T-helper 1 cell treated with Interleukin-12 subunit alpha and Interleukin-12 subunit beta and Interleukin-4 antibody, amounts not matched to agents 30 ng/mL and 1 ng/mL, for 36 hours (primary cell): ENCODE data around the gene EVX2. TPM values are rescaled to one million over a fixed set of nuclear protein-coding genes. Genes with fewer than 3 reads are reported as not detected.

Source experiments
- intact Hi-C: fragments of 100-400 bp; cut with micrococcal nuclease; formaldehyde crosslinking; loops from one replicate; pipeline ENCODE4 v1.15.1; 2024
- total RNA-seq: library from RNA; stranded (reverse); gene quantifications from 2 replicates; pipeline ENCODE4 v1.2.3, GENCODE V29; 2022

The EVX2 gene
- total RNA-seq, 1 donor from 2014 or later, result not detected

GRCh38 chr2:176109946-176110345 is 26.2 kb upstream of the EVX2 start:
- intact Hi-C loops, result loop anchor here (1.0 to 2.0 kb wide), 4 partner anchors 9 to 51 kb away; no protein-coding TSS in a partner anchor

GRCh38 chr2:176109192-176109901 is 25.6 kb upstream of the EVX2 start:
- intact Hi-C loops, result loop anchor here (1.0 kb wide), 2 partner anchors 10 to 52 kb away; no protein-coding TSS in a partner anchor

DNA sequence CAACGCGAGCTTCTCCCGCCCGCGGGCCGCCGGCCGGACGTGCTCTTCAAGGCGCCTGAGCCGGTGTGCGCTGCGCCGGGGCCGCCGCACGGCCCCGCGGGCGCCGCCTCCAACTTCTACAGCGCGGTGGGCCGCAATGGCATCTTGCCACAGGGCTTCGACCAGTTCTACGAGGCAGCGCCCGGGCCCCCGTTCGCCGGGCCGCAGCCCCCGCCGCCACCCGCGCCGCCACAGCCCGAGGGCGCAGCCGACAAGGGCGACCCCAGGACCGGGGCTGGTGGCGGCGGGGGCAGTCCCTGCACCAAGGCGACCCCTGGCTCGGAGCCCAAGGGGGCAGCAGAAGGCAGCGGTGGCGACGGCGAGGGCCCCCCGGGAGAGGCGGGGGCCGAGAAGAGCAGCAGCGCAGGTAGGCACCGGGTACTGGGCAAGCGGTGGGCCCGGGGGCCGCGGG is 24.0 kb upstream of the EVX2 start:
- intact Hi-C loops, result no loop called here

GRCh38 chr2:176106581-176107539 is 23.1 kb upstream of the EVX2 start, which contains the start of gene HOXD11:
TSS of gene HOXD11 (plus strand) at chr2:176107280. CDS start at chr2:176107356, 76 bp downstream.
- intact Hi-C loops, result no loop called here

- intact Hi-C loops, result no loop called here
Measured at GRCh38 chr2:176105730-176106580, 22.2 kb upstream of the EVX2 start.

DNA sequence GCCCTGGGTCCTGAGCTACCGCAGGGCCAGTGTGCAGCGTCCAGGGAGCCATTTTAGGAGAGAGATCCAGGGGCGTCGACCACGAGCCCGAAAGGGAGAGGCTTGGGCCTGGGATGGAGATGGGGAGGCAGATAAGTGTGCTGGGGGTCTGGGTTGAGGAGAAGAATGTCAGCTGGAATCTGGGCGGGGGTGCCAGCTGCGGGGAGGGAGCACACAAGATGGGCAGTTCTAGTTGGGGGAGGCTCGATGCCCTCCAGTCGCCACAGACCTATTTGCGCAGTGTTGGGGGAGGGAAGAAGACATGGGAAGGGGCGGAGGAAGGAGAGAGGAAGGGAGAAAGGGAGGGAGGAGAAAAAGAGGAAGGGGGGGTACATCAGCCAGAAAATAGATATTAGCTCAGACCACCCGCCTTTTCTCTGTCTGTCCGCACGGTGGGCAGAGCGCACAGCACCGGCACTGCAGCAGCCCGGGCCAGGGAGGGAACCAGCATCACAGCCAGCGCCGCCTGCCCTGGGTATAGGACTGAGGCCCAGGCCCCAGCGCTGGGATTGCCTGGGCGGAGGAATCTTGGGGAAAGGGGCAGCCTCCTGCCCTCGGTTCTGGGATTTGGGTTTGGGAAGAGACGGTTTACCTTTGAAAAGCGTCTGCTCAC is 21.4 kb upstream of the EVX2 start:
- intact Hi-C loops, result no loop called here

DNA sequence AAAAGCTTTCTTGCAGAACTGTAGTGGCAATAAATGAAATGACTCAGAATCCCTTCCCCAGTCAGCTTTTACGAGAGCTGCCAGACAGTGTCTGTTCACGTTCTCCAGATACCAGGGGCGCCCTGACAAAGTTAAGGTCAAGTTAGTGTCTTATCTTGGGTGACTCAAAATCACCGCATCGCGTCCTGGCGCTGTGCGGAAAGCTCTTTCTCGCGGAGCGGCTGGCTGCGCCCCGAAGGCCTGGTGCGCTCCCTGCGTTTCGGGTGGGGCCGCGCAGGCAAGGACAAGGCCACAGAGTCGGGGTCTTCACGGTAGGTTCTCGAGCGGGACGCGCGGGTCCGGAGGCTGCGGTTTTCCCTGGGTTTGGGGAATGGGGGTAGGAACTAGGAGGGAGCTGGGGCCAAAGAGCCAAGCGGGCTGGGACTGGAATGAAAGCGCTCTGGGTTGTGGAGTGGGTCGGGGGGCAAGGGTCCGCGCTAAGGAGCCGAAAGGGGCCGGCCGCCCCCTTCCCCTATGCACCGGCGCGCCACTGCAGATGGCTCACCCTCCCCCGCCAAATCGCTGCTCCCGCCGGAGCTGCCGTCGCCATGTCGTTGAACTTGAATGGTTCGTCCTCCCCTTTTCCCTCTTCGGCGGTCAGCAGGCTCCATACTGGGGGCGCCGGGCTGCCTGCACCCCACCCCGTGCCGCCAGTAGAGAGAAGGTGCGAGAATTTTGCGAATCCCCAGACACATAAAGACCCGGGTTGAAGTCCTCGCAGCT is 20.7 kb upstream of the EVX2 start:
- intact Hi-C loops, result no loop called here

DNA sequence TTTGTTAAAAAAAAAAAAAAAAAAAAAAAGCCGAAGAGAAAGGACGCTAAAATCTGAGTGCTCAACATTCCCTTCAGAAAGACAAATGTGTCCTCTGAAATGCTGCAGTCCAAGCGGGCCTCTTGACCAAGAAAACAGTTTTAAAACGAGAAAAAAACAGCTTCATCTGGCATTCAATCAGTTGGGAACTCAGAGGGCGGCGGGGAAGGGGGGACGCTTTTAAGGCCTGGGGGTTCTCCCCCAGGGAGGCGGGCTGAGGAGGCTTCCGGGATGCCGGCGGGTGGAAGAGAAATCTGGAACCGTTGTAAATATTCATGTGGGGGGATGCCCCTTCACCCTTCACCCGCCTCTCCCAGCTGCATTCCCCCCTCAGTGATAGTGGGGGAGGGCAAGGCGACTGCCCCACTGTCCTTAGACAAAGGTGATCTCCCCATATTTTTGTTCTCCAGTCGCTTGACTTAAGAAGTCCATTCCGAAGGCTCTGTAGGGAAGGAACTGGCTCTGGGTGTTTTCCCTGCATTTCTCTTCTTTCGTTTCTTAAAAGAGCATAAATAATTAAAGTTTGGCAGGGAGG is 20.1 kb upstream of the EVX2 start:
- intact Hi-C loops, result no loop called here

DNA sequence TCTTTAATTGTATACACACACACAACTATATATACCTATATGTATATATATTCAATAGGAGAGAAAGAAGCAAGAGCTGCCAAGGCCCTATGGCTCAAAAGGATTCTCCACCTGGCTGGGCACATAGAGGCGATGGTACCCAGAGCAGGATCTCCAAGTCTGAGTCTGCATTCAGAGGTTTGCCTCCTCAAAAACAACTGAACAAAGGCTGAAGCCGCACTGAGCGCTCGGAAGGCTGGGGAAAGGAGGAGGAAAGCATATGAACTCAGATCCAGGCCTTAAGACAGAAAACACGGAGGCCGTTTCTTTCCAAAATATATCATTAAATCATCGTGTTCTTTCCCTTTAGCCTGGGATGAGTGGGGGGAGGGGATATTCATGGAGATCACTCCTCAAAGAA is 19.4 kb upstream of the EVX2 start:
- intact Hi-C loops, result no loop called here

- intact Hi-C loops, result no loop called here
Measured at GRCh38 chr2:176102309-176102866, 18.6 kb upstream of the EVX2 start.

- intact Hi-C loops, result no loop called here
Measured at GRCh38 chr2:176101842-176102241, 18.1 kb upstream of the EVX2 start.

DNA sequence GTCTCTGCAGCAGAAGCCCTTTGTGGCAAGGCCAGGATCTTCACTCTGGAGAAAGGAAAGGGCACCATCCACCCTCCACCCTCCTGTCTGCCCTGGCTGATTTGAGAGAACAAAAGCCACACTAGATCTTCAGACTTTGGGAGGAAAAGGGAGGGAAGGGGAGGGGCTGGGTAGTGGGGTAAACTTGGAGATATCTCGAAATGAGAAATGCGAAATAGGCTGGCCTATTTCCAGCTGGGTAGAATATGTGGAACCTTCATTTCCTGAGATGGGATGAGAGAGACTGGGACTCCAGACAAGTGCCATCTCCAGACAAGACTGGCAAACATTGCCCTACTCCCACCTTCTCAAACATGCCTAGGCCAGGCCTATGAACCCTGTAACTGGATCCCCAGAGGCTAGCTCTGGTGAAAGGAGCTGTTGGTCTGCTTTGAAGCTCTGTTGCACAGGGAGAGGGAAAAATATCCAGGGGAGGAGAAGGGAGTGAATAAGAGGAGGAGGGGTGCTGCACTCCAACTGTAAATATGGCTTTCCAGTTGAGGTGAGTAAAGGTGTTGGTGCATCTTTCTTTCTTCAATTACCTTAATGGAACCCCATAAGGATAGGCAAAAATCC is 17.6 kb upstream of the EVX2 start:
- intact Hi-C loops, result no loop called here

DNA sequence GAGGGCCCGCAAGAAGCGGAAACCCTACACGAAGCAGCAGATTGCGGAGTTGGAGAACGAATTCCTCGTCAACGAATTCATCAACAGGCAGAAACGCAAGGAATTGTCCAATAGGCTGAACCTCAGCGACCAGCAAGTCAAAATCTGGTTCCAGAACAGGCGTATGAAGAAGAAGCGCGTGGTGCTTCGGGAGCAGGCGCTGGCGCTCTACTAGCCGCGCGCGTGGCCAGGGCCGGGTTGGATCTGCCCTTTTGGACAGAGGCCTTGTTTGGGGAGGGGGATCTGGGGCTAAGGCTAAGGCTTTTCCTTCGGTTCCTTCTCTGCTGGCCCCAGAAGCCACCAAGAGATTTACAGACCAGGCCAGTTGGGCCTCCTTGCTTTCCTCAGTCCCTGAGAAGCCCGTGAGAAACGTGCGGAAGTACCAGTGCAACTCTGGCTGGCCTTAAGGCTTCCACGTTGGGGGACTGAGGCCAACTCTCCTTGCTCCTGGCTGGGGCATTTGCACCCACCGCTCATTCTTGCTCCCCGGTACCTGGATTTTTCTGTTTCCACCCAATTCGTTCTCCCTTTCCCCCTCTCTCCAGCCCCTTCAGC is 16.9 kb upstream of the EVX2 start:
- intact Hi-C loops, result no loop called here

DNA sequence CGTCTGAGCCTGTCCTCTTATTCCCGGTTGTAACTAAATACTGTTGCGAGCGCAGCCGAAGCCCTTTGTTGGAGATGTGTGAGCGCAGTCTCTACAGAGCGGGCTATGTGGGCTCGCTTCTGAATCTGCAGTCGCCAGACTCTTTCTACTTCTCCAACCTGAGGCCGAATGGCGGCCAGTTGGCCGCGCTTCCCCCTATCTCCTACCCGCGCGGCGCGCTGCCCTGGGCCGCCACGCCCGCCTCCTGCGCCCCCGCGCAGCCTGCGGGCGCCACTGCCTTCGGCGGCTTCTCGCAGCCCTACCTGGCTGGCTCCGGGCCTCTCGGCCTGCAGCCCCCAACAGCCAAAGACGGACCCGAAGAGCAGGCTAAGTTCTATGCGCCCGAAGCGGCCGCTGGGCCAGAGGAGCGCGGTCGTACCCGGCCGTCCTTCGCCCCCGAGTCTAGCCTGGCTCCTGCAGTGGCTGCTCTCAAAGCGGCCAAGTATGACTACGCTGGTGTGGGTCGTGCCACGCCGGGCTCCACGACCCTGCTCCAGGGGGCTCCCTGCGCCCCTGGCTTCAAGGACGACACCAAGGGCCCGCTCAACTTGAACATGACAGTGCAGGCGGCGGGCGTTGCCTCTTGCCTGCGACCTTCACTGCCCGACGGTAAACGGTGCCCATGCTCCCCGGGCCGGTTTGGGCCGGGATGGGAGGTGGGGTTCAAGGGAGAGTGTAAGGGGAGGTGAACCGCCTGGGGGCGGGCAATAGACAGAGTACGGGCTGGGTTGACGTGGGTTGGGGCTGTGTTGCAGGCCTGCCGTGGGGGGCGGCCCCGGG is 16.2 kb upstream of the EVX2 start, which contains the start of gene HOXD12:
Gene HOXD12 (plus strand): TSS at position 68 of the 819 bp plus-strand sequence. CDS start 7 bp downstream, at position 75.
- intact Hi-C loops, result loop anchor here (5.0 kb wide), 2 partner anchors 32 to 1763 kb away; no protein-coding TSS in a partner anchor

DNA sequence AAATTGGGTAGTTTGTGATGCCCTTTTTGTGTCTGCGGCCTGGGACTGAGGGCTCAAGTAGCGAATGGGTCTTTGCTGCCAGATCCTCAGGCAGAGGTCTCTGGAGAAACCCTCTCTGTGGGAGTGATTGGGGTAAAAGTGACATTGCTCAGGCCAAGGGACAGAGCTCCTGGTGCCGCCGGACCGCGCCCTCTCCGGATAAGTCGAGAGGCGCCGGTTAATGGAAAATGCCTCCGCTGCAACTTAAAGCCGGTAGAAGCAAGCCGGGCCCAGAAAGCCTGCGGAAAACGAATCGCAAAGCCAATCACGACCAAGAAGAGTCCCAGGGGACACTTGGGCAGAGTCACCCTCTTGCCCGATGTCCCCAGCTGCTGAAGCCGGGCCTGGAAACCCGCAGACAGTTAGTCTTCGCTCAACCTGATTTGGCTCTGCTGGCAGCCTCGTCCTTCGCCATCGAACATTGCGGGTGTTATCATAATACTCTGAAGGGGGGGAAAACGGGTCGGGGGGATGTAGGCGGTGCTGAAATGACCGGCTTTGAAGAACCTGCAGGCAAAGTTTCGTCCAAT is 15.5 kb upstream of the EVX2 start:
- intact Hi-C loops, result loop anchor here (5.0 kb wide), 2 partner anchors 33 to 1762 kb away; no protein-coding TSS in a partner anchor

- intact Hi-C loops, result loop anchor here (5.0 kb wide), 2 partner anchors 34 to 1761 kb away; no protein-coding TSS in a partner anchor
Measured at GRCh38 chr2:176098366-176099158, 14.8 kb upstream of the EVX2 start.
